HFFc6 (cell line): ENCODE data around the gene ADRM1. TPM values are rescaled to one million over a fixed set of nuclear protein-coding genes. Genes with fewer than 3 reads are reported as not detected.

Experiments
- DNase-seq: peaks from one replicate; pipeline ENCODE4 v3.0.0-alpha.2; 2018
- H3K27ac Mint-ChIP-seq: 2 replicates; pipeline ENCODE4 v1.8.0; 2020; ENCODE audit warnings: mild to moderate bottlenecking, mixed read lengths
- H3K27me3 Mint-ChIP-seq: 2 replicates; pipeline ENCODE4 v1.8.0; 2021; ENCODE audit warnings: mild to moderate bottlenecking, moderate library complexity, mixed read lengths; ENCODE audit not compliant: insufficient read depth
- H3K36me3 Mint-ChIP-seq: 2 replicates; pipeline ENCODE4 v1.8.0; 2021; ENCODE audit warnings: low read depth, mixed read lengths
- H3K4me1 Mint-ChIP-seq: 2 replicates; pipeline ENCODE4 v1.8.0; 2020; ENCODE audit warnings: low read depth, mixed read lengths
- H3K4me3 Mint-ChIP-seq: 2 replicates; pipeline ENCODE4 v1.8.0; 2020; ENCODE audit warnings: mild to moderate bottlenecking, moderate library complexity, mixed read lengths
- H3K9me3 Mint-ChIP-seq: 2 replicates; pipeline ENCODE4 v1.8.0; 2020; ENCODE audit warnings: mild to moderate bottlenecking, mixed read lengths
- total RNA-seq, 6 experiments: library from RNA; stranded (reverse); fragmentation: NEBNext Ultra II Directional; extraction: Animal tissue kit (Norgen Biotek cat#: 25700); gene quantifications; 2 replicates in 1 of 6; 3 replicates in 5 of 6; pipeline ENCODE4 v1.2.3, GENCODE V29; 2021
- TF ChIP-seq, protein P1 (sequence below): fragments of 200-600 bp; sonication (generic); IDR thresholded peaks from 2 replicates; pipeline ENCODE4 v1.5.0; 2021; ENCODE audit warnings: antibody characterized with exemption, mild to moderate bottlenecking

The ADRM1 gene
- total RNA-seq, 6 experiments from 2014 or later = 126 to 133 (median 129) TPM

DNA sequence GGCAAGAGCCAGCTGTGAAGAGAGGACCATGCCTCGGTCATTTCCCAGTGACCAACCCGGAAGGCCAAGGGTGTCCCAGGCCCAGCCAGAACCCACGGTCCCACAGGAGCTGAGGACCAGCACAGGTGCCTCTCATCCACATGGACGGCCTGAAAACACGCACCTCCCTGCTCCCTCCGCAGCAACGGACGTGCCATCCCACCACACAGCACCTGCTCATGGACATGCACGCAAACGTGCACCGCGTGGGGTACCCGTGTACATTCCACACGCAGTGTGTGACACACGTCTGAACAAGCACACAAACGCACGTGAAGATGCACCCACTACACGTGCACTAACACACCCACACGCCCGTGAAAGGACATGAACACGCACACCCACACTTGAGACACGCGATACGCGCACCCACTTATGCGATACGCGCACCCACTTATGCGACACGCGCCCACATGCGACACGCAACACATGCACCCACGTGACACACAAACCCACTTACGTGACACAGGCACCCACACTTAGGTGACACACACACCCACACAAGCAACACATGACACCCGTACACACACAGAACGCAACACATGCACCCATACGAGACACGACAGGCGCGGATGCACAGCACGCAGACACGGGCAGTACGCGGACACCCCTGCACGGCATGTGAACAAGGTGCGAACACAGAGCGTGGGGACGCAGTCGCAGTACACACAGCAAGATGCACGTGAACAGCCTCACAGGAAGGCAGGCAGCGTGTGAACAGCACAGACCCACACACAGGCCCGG, 34.2 kb downstream of the ADRM1 start:
- TF ChIP-seq, protein P1, sequence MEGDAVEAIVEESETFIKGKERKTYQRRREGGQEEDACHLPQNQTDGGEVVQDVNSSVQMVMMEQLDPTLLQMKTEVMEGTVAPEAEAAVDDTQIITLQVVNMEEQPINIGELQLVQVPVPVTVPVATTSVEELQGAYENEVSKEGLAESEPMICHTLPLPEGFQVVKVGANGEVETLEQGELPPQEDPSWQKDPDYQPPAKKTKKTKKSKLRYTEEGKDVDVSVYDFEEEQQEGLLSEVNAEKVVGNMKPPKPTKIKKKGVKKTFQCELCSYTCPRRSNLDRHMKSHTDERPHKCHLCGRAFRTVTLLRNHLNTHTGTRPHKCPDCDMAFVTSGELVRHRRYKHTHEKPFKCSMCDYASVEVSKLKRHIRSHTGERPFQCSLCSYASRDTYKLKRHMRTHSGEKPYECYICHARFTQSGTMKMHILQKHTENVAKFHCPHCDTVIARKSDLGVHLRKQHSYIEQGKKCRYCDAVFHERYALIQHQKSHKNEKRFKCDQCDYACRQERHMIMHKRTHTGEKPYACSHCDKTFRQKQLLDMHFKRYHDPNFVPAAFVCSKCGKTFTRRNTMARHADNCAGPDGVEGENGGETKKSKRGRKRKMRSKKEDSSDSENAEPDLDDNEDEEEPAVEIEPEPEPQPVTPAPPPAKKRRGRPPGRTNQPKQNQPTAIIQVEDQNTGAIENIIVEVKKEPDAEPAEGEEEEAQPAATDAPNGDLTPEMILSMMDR = no peak
- Mint-ChIP-seq H3K27me3 (peaks cover 6% of the 10 kb centered on the region), H3K4me1 (no peaks in the 10 kb centered on the region), H3K9me3 (no peaks in the 10 kb centered on the region), H3K4me3 (no peak overlapping the region), H3K36me3 (0 out of 2 replicates have a peak, but pooled peaks cover 5% of the 10 kb centered on the region), H3K27ac (no peak overlapping the region)
- no peak for DNase-seq

DNA sequence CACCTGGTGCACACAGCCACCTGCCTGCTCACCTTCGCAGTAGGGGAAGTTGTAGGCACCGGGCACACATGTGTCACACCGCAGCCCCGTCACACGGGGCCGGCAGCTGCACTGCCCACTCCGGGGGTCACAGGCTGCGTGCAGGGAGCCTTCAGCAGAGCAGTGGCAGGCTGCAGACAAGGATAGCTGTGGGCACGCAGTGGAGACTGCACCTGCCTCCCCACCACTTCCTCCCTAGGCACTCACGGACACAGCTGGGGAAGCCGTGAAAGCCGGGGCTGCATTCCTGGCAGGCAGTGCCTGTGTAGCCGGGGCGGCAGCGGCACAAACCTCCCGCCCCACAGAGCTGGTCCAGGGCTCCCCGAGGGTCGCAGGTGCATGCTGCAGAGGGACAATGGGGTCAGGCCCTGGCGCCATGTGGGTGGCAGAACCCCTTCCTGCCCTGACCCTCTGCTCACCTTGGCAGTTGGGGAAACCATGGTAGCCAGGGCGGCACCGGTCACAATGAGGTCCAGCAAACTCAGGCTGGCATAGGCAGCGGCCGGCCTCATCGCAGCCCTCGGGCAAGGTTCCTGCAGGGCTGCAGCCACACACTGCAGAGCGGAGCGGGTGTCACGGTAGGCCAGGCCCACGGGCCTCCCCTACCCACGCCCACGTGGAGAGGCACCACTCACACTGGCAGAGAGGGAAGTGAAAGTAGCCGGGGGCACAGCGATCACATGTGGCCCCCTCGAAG, 34.9 kb downstream of the ADRM1 start:
- H3K9me3 Mint-ChIP-seq = no peaks in the 10 kb centered on the region
- 0 out of 2 replicates have a peak, but pooled peaks cover 5% of the 10 kb centered on the region for H3K36me3 Mint-ChIP-seq
- no peak overlapping the region for H3K4me3 Mint-ChIP-seq
- peaks cover 8% of the 10 kb centered on the region for H3K27me3 Mint-ChIP-seq
- no peak overlapping the region for H3K27ac Mint-ChIP-seq
- TF ChIP-seq, protein P1 = no peak
- DNase-seq = no peak
- H3K4me1 Mint-ChIP-seq = no peaks in the 10 kb centered on the region

DNA sequence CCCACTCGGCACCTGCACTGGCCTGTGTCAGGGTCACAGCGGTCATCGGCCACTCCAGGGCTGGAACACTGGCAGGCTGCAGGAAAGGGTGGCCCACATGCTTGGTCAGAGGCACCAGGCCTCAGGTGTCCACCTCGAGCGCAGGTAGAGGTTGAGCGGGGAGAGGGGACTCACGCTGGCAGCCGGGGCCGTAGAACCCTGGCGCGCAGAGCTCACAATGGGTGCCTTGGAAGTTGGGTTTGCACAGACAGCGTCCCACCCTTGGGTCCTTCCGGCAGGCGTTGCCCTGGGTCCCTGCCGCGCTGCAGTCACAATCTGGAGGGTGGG, 35.5 kb downstream of the ADRM1 start:
- no peak overlapping the region for H3K4me3 Mint-ChIP-seq
- DNase-seq = no peak
- H3K36me3 Mint-ChIP-seq = 0 out of 2 replicates have a peak, but pooled peaks cover 5% of the 10 kb centered on the region
- peaks cover 14% of the 10 kb centered on the region for H3K27me3 Mint-ChIP-seq
- H3K27ac Mint-ChIP-seq = no peak overlapping the region
- TF ChIP-seq, protein P1 = no peak
- no peaks in the 10 kb centered on the region for H3K4me1 Mint-ChIP-seq
- H3K9me3 Mint-ChIP-seq = no peaks in the 10 kb centered on the region

DNA sequence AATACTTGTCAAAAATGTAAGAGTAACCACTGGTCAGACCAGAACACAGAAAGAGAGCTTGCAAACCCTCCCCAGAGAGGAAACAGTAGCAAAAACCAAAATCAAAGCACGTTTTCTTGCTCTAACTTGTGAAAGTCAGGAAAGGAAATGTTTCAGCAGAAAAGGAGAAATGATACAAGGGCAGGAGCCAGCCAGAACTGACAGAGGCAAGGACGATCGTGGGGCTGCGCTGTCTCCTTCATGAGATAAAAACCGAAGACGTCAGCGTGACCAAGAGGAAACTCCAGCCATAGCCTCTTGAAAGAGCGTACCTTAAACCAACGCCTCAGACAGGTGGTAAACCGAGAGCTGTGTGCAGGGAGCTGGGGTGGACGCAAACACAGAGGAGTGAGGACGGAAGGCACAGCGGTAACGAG, 36.9 kb downstream of the ADRM1 start:
- TF ChIP-seq, protein P1 = no peak
- Mint-ChIP-seq H3K4me1 (no peaks in the 10 kb centered on the region), H3K9me3 (no peaks in the 10 kb centered on the region), H3K27ac (no peak overlapping the region), H3K27me3 (peaks cover 14% of the 10 kb centered on the region), H3K36me3 (0 out of 2 replicates have a peak, but pooled peaks cover 5% of the 10 kb centered on the region), H3K4me3 (no peak overlapping the region)
- DNase-seq = no peak

DNA sequence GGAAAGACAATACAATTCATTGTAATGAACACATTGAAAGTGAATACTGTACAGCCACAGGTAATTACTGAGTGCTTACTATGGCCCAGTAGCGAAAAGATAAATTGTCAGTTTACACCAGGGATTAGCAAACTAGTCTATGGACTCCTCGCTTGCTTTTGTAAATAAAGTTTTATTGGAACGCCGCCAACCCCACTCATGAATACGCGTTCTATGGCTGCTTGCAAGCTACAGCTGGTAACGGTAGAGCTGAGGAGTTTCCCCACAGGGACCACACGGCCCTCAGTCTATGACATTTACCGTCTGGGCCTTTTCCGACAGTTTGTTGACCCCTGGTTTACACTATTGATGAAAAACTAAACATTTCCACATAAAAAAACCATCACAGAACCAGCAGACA, 40.1 kb downstream of the ADRM1 start:
- H3K9me3 Mint-ChIP-seq = 0 out of 2 replicates have a peak, but pooled peaks cover under 1% of the 10 kb centered on the region

More for the DNA sequence above, 40.1 kb downstream of the ADRM1 start:
- H3K27ac Mint-ChIP-seq = no peak overlapping the region
- no peak overlapping the region for H3K4me3 Mint-ChIP-seq
- H3K4me1 Mint-ChIP-seq = no peaks in the 10 kb centered on the region
- H3K36me3 Mint-ChIP-seq = 0 out of 2 replicates have a peak, but pooled peaks cover 6% of the 10 kb centered on the region
- DNase-seq = no peak
- TF ChIP-seq, protein P1 = no peak
- peaks cover 12% of the 10 kb centered on the region for H3K27me3 Mint-ChIP-seq
